IPS-15b (cell line): ENCODE measurements around the gene GAMT.

Source experiments
- H3K27me3 ChIP-seq: one replicate; pipeline ENCODE4 v1.6.1; 2013; ENCODE audit warnings: low read length; ENCODE audit not compliant: control insufficient read depth, insufficient read depth
- H3K36me3 ChIP-seq: one replicate; pipeline ENCODE4 v1.6.1; 2013; ENCODE audit warnings: low read length; ENCODE audit not compliant: control insufficient read depth, insufficient read depth
- H3K4me1 ChIP-seq: one replicate; pipeline ENCODE4 v1.6.1; 2013; ENCODE audit warnings: mild to moderate bottlenecking, low read length; ENCODE audit not compliant: control insufficient read depth, insufficient read depth
- H3K4me3 ChIP-seq: one replicate; pipeline ENCODE4 v1.5.1; 2013; ENCODE audit warnings: low read depth, low read length
- H3K9ac ChIP-seq: one replicate; pipeline ENCODE4 v1.6.1; 2013; ENCODE audit warnings: low read depth, mild to moderate bottlenecking, low read length
- H3K9me3 ChIP-seq: one replicate; pipeline ENCODE4 v1.6.1; 2013; ENCODE audit warnings: mild to moderate bottlenecking, low read length; ENCODE audit not compliant: control insufficient read depth, insufficient read depth

Gene GAMT

GRCh38 chr19:1401138-1401888, at the start of gene GAMT:
Gene GAMT, minus strand, starts transcription at chr19:1401542. Its CDS starts 66 bp downstream, at chr19:1401476.
- Histone ChIP-seq H3K36me3 (peaks cover 6% of the 10 kb centered on the region), H3K4me1 (no peaks in the 10 kb centered on the region), H3K9ac (peak within 1 kb of the TSS; percentile 12), H3K4me3 (peak within 1 kb of the TSS; percentile 52), H3K27me3 (no peaks in the 10 kb centered on the region), H3K9me3 (no peaks in the 10 kb centered on the region)

DNA sequence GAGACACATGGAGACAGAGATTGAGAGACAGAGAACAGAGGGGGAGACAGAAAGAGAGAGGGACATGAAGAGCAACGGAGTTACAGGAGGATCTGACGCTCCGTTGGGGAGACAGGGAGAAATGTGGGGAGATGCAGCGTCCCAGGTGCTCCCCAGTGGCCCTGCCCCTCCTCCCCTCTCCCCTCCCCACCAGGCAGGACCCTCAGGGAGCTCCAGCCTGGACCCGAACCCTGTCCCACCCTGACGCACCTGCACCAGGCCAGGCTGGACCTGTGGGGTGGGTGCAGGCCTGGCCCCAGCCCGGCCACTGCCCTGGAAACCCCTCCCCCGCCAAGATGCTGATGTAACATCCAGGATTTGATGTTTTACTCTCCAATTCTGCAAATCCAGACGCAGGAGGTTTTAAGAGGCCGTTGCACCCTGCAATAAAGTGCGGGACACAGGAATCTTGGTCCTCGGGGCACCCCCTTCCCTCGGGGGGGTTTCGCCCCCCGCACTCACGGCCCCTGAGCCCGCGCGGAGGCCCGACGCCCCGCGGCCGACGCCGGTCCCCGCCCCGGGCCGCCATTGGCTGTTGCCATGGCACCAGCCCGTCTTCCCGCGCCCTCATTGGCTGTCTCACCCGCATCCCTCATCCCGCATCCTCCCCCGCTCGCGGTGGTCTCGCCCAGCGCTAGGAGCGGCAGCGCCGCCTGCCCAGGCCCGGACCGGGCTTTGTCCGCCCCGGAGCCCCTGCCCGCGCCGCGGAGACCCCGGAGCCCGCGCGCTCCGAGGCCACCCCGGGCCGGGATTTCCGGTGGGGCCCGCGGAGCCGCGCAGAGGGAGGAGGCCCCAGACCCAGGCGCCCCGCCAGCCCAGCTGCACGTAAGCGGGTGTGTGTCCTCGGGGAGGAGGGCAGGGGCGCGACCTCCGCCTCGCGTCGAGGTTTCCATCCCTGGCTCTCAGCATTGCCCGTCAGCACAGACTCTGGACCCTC, 48.4 kb upstream of the GAMT start, which contains the start of gene APC2:
Gene APC2 (plus strand): TSS at position 655 of the 976 bp plus-strand sequence. CDS start 2,881 bp downstream, outside the sequence.
- peaks cover 66% of the 10 kb centered on the region for H3K27me3 ChIP-seq
- H3K36me3 ChIP-seq, result no peaks in the 10 kb centered on the region
- no peak within 1 kb of the TSS for H3K9ac ChIP-seq
- H3K4me1 ChIP-seq, result no peaks in the 10 kb centered on the region
- peak within 1 kb of the TSS; percentile 39 for H3K4me3 ChIP-seq
- H3K9me3 ChIP-seq, result no peaks in the 10 kb centered on the region

DNA sequence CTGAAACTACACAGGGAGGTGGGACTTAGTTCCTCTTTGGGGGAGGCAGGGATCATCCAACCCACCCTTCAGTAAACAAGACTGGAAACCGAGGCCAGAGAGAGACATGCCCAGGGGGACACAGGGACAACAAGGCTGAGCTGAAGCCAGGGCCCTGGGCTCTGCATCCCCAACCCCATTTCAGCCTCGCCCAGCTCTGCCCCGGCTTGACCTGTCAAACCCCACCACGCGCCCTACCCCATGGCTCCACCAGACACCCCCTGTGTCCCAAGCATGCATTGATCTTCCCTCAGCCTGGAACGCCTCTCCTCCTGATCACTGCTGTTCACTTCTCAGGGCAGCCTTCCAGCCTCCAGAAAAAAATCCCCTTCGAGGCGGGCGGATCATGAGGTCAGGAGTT, 46.6 kb upstream of the GAMT start:
- no peak overlapping the region for H3K4me3 ChIP-seq
- no peaks in the 10 kb centered on the region for H3K9me3 ChIP-seq
- H3K36me3 ChIP-seq, result no peaks in the 10 kb centered on the region
- H3K27me3 ChIP-seq, result peaks cover 56% of the 10 kb centered on the region
- no peak overlapping the region for H3K9ac ChIP-seq
- peaks cover 3% of the 10 kb centered on the region for H3K4me1 ChIP-seq

DNA sequence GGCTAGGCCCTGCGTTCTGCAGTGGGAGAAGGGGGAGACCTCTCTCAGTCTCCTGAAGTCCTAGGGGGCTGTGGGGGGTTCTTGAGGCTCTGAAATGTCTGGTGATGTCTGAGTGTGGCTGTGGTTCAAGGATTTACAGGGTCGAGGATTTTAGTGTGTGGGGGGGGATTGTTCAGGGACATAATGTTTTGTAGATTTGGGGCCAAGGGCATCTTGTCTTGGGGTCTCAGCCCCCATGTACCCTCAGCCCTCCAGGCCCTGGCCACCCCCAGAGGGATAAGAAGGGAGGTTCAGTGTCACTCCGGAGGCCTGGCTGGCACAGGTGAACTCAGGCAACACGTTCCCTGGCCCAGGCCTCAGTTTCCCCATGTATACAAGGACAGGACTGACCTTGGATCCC, 46.2 kb upstream of the GAMT start:
- H3K27me3 ChIP-seq, result peaks cover 52% of the 10 kb centered on the region

GRCh38 chr19:1446713-1447481, 45.6 kb upstream of the GAMT start:
- Histone ChIP-seq H3K9ac (no peak overlapping the region), H3K9me3 (no peaks in the 10 kb centered on the region), H3K4me1 (peaks cover 3% of the 10 kb centered on the region), H3K27me3 (peaks cover 46% of the 10 kb centered on the region), H3K36me3 (peaks cover 5% of the 10 kb centered on the region), H3K4me3 (peak overlapping the region; percentile 32)

More for the DNA sequence above, 46.2 kb upstream of the GAMT start:
- Histone ChIP-seq H3K4me1 (peaks cover 3% of the 10 kb centered on the region), H3K36me3 (no peaks in the 10 kb centered on the region), H3K4me3 (no peak overlapping the region), H3K9ac (no peak overlapping the region), H3K9me3 (no peaks in the 10 kb centered on the region)

DNA sequence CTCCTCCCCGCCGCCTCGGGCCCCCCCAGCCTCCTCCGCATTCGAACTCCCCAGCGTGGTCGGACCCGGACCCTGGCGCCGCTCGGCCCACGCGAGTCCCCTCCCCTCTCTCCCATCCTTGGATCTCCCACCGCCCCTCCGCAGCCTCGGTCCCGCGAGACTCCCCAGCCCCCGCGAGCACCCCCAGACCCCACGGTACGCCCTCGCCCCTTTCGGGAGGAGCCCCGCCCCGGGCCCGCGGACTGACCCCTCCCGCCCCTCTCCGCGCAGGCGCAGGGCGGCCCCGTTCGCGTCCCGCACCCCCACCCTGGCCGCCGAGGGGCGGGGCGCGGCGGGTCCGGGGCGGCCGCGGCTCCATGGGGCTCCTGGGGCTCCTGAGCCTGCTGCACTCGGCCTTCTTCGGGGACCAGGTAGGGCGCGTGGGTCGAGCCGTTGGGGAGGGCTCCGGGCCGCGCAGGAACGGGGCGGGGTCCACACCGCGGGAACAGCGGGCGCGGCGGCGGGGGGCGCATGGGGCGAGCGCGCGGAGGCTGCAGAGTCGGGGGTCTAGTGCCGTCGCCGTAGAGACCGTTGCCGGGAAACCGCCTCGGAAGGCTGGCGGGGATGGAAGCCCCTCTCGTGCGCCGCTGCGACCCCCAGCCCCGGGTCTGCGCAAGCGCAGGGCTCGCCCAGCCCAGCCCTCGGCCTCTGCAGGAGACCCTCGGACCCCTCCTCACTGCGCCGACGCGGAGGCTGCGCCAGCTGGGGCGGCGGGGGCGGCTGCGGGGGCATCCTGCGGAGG, 44.8 kb upstream of the GAMT start:
- peak overlapping the region; percentile 58 for H3K4me3 ChIP-seq
- peaks cover 12% of the 10 kb centered on the region for H3K36me3 ChIP-seq
- H3K9ac ChIP-seq, result no peak overlapping the region
- peaks cover 3% of the 10 kb centered on the region for H3K4me1 ChIP-seq
- no peaks in the 10 kb centered on the region for H3K9me3 ChIP-seq
- peaks cover 41% of the 10 kb centered on the region for H3K27me3 ChIP-seq

DNA sequence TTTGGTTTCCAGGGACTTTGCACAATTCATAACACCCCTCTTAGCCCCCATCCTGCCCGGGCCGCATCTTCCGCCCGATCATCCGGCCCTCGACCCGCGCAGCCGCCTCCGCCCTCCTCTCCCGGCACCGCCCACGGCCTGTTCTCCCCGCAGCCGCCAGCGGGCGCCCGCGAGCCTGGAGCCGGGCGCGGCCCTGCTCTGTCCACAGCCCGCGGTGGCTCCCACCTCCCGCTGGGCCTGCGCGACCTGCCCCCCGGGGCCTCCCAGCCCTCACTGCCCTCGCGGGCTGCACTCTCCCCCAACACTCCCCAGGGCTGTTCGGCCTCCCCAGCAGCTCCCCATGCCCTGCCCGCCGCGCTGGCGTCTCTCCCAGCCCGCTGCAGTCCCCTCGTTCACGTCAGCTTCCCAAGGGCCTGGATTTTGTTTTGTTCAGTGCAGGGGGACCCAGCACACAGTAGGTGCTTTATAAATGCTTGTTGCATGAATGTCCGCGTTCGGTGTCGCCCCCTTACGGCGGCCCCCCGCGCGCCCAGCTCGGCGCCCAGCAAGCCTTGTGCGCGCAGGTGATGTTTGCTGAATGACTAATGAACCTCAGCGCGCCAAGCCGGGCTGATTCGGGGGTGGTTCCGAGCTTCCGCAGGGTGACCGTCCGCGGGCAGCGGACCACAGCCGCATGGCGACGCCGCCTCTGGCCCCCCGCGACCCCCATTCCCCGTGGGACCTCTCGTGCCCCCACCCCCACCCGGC, 44.0 kb upstream of the GAMT start:
- Histone ChIP-seq H3K9me3 (no peaks in the 10 kb centered on the region), H3K9ac (no peak overlapping the region), H3K4me3 (peak overlapping the region; percentile 58), H3K27me3 (peaks cover 33% of the 10 kb centered on the region), H3K4me1 (peaks cover 3% of the 10 kb centered on the region), H3K36me3 (peaks cover 20% of the 10 kb centered on the region)

DNA sequence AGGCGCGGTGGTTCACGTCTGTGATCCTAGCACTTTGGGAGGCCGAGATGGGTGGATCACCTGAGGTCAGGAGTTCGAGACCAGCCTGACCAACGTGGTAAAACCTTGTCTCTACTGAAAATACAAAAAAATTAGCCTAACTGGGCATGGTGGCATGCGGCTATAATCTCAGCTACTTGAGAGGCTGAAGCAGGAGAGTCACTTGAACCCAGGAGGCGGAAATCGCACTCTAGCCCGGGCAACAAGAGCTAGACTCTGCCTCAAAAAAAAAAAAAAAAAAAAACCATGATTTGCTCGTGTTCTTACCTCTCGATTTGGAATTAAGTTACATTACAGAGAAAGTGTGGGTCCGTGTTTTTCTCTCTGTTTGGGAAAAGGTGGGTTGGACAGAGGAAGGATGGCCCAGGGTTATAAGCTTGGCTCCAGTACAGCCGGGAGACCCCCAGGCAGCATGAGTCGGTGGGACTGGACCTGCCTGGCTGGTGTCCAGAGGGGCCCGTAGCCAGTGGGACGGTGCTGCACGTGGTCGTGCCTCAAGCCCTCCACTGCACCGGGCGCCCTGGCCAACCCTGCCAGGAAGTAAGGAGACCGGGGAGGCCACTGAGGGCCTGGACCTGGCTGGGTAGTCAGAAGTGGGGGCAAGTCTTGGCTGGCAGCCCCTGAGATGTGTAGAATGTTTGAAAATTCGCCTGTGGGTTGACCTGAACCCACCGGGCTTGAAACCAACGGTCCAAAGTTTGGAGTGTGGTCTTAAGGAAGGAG, 40.5 kb upstream of the GAMT start:
- Histone ChIP-seq H3K9me3 (no peaks in the 10 kb centered on the region), H3K27me3 (peaks cover 3% of the 10 kb centered on the region), H3K4me3 (no peak overlapping the region), H3K36me3 (peaks cover 30% of the 10 kb centered on the region), H3K4me1 (peaks cover 3% of the 10 kb centered on the region), H3K9ac (no peak overlapping the region)

DNA sequence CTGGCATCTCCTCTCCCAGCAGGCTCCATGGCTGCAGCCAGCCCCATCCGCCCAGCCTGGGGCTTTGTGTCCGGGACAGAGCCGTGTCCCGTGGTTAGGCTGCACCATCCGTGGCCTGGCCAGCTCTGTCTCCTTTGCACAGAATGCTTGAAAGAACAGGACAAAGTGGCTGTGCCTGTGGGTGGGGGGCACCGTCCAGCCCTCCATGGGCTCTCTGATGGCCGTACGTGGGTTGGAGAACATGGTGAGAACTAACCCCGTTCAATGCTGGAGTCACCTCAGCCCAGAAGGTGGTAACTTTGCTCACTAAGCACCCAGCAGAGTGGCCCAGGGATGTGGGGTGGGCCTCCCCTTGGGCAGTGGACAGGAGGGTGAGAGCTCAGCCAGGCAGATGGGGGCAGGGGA, 39.7 kb upstream of the GAMT start:
- H3K9ac ChIP-seq, result no peak overlapping the region
- H3K4me3 ChIP-seq, result no peak overlapping the region
- H3K36me3 ChIP-seq, result peaks cover 30% of the 10 kb centered on the region

DNA sequence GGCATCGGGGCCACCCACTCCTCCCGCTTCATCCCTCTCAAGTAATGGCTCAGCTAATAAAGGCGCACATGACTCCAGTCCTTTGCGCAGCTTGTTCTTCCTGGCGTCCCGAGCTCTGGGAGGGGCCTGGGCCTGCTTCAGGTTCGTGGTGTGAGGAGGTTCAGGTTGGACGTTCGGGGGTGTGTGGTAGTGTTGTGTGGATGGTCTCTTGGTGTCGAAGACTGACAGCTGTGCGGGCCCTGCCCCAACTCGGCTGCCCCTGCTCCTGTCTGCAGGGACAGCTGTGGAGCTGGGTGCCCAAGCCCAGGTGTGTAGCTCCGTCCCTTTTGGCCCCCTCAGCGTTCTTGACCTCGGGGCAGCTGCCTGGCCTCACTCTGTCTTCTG, 39.1 kb upstream of the GAMT start:
- H3K36me3 ChIP-seq, result peaks cover 34% of the 10 kb centered on the region
- no peak overlapping the region for H3K9ac ChIP-seq
- no peaks in the 10 kb centered on the region for H3K27me3 ChIP-seq
- H3K4me3 ChIP-seq, result no peak overlapping the region
- H3K4me1 ChIP-seq, result peaks cover 3% of the 10 kb centered on the region
- H3K9me3 ChIP-seq, result no peaks in the 10 kb centered on the region

More for the DNA sequence above, 39.7 kb upstream of the GAMT start:
- H3K4me1 ChIP-seq, result peaks cover 3% of the 10 kb centered on the region
- H3K27me3 ChIP-seq, result no peaks in the 10 kb centered on the region
- H3K9me3 ChIP-seq, result no peaks in the 10 kb centered on the region
